Esophagus mucosa (tissue), 1 donor: ENCODE data around the gene SDR42E2. TPM values are rescaled to one million over a fixed set of nuclear protein-coding genes. Genes with fewer than 3 reads are reported as not detected.

Experiments used
- total RNA-seq: library from RNA; stranded (reverse); gene quantifications from one replicate; pipeline ENCODE4 v1.2.4, GENCODE V29; 2023
- donor health status: DM: yes; HTN: yes; CAD: no.

Gene SDR42E2
- total RNA-seq, 1 donor from 2014 or later: not detected

Other genes starting within 250 kb of the SDR42E2 start
- 270 TPM for gene UQCRC2, start 209.1 kb upstream of the SDR42E2 start, total RNA-seq
- not detected for gene PDZD9, start 161.4 kb upstream of the SDR42E2 start, total RNA-seq
- gene MOSMO, start 154.4 kb upstream of the SDR42E2 start, total RNA-seq: 5.6 TPM
- gene VWA3A, start 70.0 kb upstream of the SDR42E2 start, total RNA-seq: not detected
- 15.1 TPM for gene EEF2K, start 43.8 kb downstream of the SDR42E2 start, total RNA-seq
- gene POLR3E, start 134.9 kb downstream of the SDR42E2 start, total RNA-seq: 28.2 TPM
- gene CDR2, start 212.1 kb downstream of the SDR42E2 start, total RNA-seq: 3.6 TPM